HG03039 (cell line): ENCODE data around the gene ADPGK.
"Not testable (repeated sequence)": the region's sequence is repeated elsewhere in the genome, so short reads cannot be mapped to it uniquely, and the experiment has no call there.

Source experiments
- ATAC-seq: cut with Tn5 transposase; IDR thresholded peaks from one replicate; pipeline ENCODE4 v1.9.1; 2021; ENCODE audit warnings: mild to moderate bottlenecking, moderate library complexity; ENCODE audit not compliant: unreplicated experiment

Gene ADPGK

DNA sequence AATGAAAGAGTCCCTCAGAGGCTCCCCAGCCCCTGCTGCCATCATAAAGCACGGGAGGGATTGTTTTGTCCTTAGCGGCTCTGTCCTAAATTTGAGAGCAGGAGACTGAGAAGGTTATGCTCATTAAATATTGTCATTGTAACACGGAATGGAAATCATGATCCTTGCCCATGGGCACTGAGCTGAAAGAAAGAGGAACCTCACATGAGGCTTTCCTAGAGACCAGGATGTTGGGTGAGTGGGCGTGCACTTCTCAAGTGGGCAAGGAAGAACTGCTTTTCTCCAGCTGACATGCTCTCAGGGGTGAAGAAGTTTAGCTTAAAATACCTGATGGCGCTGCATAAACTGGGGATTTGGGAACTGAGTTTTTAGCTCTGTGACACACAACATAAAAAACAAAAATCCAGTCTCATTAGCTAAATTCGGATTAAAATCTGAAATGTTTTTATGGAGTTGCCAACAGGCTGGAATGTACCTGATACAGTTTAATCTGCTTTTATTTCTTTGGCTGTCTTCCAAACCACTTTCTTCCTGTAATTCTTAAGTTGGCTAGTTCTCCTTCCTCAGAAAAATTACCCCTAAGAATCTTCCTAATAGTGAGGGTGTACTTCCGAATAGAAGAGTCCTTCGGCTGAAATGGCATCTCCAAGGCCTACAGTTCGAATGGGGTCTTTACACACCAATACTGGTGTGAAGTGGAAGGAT is 31.7 kb downstream of the ADPGK start:
- no peak for ATAC-seq

DNA sequence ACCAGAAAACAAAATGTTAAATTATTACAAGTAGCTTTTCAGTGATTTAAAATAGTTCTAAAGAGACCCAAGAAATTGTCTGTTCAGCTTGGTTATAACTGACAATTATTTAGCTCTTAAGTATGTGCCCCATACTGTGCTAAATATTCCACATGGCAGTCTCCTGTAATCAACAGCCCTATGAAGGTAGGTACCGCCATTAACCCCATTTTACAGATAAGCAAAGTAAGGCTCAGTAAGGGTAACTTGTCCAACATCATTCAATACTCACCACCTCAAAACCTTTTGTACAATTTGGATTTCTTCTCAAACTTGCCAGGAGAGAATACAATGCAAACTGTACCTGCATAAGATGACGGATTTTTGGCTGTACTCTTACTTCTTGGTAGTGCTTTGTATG is 33.9 kb downstream of the ADPGK start:
- no peak for ATAC-seq

DNA sequence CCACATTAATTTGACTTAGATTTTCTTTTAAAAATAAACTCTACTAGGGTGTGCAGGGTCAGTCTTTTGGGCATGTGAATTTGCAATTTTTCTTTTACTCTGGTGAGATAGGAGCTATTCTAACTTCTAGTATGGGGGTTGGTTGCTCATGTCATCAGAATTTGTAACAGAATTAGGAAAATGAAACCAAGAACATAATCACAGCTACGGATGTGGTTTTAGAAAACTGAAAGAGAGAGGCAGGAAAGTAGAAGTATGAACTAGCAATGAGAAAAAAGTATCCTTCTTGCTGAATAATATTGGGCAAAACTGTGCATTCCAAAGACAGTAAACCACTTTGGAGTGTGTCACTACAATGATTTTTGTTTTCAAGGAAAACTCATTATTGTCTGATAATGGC is 43.3 kb downstream of the ADPGK start:
- no peak for ATAC-seq

DNA sequence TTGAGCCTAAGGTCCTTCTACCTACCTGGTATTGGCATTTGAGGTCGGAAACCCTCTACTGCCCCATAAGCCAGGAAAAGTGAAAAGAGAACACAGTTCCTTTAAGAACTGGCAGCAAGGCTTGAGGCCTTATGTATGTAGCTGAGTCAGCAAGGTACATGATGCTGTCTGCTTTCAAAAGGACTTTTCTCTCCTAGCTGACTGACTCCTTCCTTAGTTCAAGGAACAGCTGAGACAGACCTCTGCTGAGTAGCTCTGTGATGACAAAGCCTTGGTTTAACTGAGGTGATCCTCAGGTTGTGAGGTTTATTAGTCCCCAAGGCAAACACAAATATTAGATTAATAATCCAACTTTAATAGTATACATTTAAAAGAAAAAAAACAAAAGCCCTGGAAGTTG is 45.8 kb downstream of the ADPGK start:
- ATAC-seq: no peak

- ATAC-seq: no peak
Observed at GRCh38 chr15:72737061-72737460, 46.5 kb downstream of the ADPGK start.

DNA sequence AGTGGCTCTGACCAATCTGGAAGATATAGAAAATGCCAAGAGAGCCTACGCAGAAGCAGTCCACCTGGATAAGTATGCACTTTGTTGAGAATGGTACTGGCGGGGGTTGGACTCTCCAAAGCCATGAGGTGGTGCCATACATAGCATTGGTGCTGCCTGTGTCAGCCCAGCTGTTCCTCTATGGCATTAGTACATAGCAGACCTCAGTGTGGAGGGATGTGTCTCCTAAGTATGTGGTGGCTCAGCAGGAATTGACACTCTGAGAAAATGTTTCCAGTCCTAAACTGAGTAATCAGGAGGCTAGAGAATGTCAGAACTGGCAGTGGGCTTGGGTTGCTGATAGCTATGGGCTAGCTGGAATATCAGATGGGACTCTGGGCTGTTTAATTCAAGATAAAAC is 48.4 kb downstream of the ADPGK start:
- no peak for ATAC-seq

DNA sequence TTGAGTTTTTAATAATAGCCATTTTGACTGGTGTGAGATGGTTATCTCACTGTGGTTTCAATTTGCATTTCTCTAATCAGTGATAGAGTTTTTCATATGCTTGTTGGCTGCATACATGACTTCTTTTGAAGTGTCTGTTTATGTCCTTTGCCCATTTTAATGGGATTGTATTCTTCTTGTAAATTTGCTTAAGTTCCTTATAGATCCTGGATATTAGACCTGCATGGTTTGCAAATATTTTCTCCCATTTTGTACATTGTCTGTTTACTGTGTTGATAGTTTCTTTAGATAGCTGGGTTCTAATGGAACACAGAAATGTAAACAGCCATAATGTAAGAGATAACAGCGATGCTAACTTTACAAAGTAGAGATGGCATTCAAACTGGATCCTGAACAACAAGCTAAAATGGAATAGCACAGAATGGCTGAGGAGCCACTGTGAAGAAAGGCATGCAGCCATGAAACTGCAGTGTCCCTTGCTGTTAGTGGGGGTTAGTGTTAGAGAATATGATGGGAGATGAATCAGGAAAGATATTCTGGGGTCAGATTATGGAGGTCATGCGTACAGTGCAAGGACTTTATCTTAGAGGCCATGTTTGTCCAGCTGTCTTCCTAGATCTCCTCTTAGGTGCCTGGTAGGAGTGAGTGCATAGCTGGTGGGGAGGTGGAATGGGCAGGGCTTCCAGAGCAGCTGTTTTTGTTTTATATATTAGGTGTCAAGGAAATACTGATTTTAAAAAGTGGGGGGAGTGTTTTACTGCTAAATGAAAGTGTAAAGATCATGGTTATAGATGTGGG is 49.4 kb downstream of the ADPGK start:
- no peak for ATAC-seq

DNA sequence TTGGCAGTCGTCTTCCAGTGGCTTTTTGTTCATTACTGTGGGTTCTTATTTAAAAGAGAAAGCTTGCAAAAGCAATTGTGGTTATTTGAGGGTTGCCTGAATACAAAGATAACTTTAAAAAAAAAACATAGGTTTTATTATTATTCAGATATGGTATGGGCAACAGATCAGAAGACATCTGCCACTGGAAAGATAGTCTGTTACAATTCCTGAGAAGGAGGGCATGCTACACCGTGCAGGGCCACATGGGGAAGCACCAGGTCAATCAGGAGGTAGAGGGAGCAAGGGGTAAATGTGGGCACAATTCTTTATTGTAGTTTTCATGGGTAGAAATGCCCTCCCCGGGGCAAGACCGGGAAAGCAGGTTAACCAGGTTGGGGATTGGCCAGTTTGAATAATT is 51.0 kb downstream of the ADPGK start:
- ATAC-seq: no peak

GRCh38 chr15:72732086-72732485 is 51.5 kb downstream of the ADPGK start:
- no peak for ATAC-seq

DNA sequence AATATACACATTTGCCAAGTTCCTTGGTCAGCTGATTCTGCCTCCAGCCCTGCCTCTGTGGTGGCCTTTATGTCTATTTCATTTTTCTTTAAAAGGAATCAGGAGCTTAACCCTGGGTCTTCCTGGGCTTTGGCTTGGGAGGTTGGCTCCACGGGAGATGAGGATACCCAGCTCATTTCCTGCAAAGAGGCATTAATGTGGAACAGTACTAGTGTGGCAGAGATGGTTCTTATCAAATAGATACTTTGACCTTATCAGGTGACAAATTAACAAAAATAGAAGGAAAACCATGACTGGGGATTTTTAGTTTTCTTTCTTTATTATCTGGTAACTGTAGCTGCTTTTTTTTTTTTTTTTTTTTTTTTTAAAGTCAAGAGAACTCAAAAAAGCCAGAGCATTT is 54.7 kb downstream of the ADPGK start:
- no peak for ATAC-seq

GRCh38 chr15:72728249-72728648 is 55.3 kb downstream of the ADPGK start:
- ATAC-seq: not testable (repeated sequence)

DNA sequence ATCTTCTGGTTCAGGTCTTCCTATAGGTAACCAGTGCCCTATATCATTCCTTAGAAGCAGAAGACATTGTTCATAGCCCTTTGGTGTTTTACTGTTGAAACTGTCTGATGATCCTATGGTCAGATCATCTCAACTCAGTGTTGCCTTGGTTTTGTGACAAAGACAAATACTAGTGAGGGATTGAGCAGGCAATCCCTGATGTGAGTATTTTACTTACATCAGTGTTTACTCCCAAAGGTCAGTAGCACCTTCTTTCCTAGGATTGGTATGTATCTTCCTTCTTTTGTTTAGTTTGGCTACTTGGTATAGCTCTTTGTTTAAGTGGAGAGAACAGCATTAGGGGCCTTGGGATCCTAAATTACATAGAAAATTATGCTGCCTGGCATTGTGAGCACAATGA is 56.4 kb downstream of the ADPGK start:
- no peak for ATAC-seq

DNA sequence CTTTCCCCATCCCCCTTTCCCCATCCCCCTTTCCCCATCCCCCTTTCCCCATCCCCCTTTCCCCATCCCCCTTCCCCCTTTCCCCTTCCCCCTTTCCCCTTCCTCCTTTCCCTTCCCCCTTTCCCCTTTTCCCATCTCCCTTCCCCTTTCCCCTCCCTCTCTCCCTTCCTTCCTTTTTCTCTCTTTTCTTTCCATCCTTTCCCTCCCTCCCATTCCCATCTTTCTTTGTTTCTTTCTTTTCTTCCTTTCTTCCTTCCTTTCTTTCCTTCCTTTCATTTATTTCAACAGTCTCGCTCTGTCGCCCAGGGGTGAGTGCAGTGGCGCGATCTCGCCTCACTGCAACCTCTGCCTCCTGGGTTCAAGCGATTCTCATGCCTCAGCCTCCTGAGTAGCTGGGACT is 57.7 kb downstream of the ADPGK start:
- ATAC-seq: not testable (repeated sequence)

GRCh38 chr15:72725446-72725845 is 58.1 kb downstream of the ADPGK start:
- no peak for ATAC-seq

GRCh38 chr15:72724028-72724427 is 59.5 kb downstream of the ADPGK start:
- no peak for ATAC-seq

DNA sequence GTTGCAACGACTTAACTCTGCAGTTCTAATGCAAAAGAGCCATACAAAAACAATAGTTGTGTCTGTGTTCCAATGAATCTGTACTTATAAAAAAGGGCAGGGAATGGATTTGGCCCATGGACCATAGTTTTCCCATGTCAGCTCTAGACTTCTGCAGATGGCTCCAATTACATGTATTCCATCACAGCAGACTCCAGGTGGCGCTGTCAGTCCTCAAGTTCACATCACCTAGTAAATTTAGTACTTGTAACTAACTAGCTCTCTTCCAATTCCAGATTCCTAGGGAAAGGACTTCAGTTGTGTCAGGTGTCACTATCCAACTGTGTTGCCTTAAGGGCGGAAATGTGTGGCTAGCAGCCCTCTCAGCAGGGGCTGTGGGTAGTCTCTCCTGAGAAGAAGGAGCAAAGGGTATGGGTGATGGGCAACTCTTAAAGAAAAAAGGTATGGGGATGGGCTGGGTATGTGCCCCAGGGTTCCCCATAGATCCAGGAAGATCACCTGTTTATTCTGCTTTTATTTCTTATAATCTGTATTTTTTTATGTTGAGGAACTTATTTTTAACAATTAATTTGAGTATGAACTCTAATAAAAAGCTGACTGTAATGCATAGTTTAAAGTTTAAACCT is 61.4 kb downstream of the ADPGK start:
- ATAC-seq: no peak

GRCh38 chr15:72708551-72709303 is 74.8 kb downstream of the ADPGK start:
- ATAC-seq: not testable (repeated sequence)

- ATAC-seq: no peak
Observed at GRCh38 chr15:72706266-72706665, 77.3 kb downstream of the ADPGK start.
